Common myeloid progenitor, CD34-positive (primary cell): ENCODE results near the gene CNPY1.
A peak's percentile ranks its signal among the peaks of the same experiment; 100 is the strongest.

Experiments
- CTCF ChIA-PET: fragments of 350-600 bp; sonication (Branson Sonifier 250); formaldehyde crosslinking; loops from one replicate; lab custom pipeline; 2021; ENCODE audit warnings: antibody characterized with exemption; lab: Charles Lee
- POLR2A ChIA-PET: fragments of 350-600 bp; sonication (Branson Sonifier 250); formaldehyde crosslinking; loops from one replicate; lab custom pipeline; 2021; ENCODE audit warnings: antibody characterized with exemption; lab: Charles Lee
- DNase-seq, 3 donors: peaks; one replicate each; pipeline versions ENCODE4 v3.0.0 to v3.0.0-alpha.2; 2013
- H3K27ac ChIP-seq, 2 experiments: 1 replicate in 1 of 2; 2 replicates in 1 of 2; pipeline ENCODE4 v1.7.0; 2013; ENCODE audit warnings: inconsistent platforms in 2 of 2, low read length in 2 of 2, mild to moderate bottlenecking in 2 of 2, low read depth in 1 of 2, moderate library complexity in 1 of 2; ENCODE audit not compliant: severe bottlenecking in 2 of 2, insufficient read depth in 1 of 2, poor library complexity in 1 of 2
- H3K27me3 ChIP-seq, 5 experiments: replicated peaks in 2 of 5; 1 replicate in 3 of 5; 2 replicates in 2 of 5; pipeline versions ENCODE4 v1.6.1 to v1.7.0; 2013; ENCODE audit warnings: low read length in 4 of 5, mild to moderate bottlenecking in 2 of 5, moderate library complexity in 2 of 5, inconsistent platforms in 1 of 5; ENCODE audit not compliant: insufficient read depth in 5 of 5, control insufficient read depth in 4 of 5
- H3K36me3 ChIP-seq, 4 experiments: 1 replicate in 2 of 4; 2 replicates in 2 of 4; pipeline versions ENCODE4 v1.6.1 to v1.7.0; 2013; ENCODE audit warnings: low read length in 3 of 4, control low read depth in 1 of 4, mild to moderate bottlenecking in 1 of 4; ENCODE audit not compliant: control insufficient read depth in 4 of 4, insufficient read depth in 4 of 4
- H3K4me1 ChIP-seq, 4 experiments: 1 replicate in 3 of 4; 2 replicates in 1 of 4; pipeline versions ENCODE4 v1.6.1 to v1.7.1; 2013; ENCODE audit warnings: low read length in 3 of 4, mild to moderate bottlenecking in 3 of 4, control low read depth in 1 of 4, inconsistent platforms in 1 of 4, moderate library complexity in 1 of 4; ENCODE audit not compliant: control insufficient read depth in 4 of 4, insufficient read depth in 4 of 4; ENCODE audit errors: control extremely low read depth in 1 of 4
- H3K4me3 ChIP-seq, 7 experiments: 1 replicate in 4 of 7; 2 replicates in 3 of 7; pipeline versions ENCODE4 v1.5.1 to v1.7.0; 2013; ENCODE audit warnings: mild to moderate bottlenecking in 7 of 7, low read length in 6 of 7, moderate library complexity in 6 of 7, inconsistent platforms in 2 of 7, low read depth in 2 of 7, control low read depth in 1 of 7; ENCODE audit not compliant: insufficient read depth in 4 of 7, control insufficient read depth in 1 of 7; ENCODE audit errors: extremely low read depth in 1 of 7
- H3K9me3 ChIP-seq, 5 experiments: 1 replicate in 4 of 5; 2 replicates in 1 of 5; pipeline versions ENCODE4 v1.6.1 to v1.7.1; 2013; ENCODE audit warnings: low read length in 4 of 5, mild to moderate bottlenecking in 2 of 5, inconsistent platforms in 1 of 5, low read depth in 1 of 5, moderate library complexity in 1 of 5; ENCODE audit not compliant: control insufficient read depth in 4 of 5, insufficient read depth in 2 of 5; ENCODE audit errors: control extremely low read depth in 1 of 5
- WGBS: methylation state at CpG from one replicate; pipeline ENCODE4 v1.1.5; 2013; ENCODE audit not compliant: insufficient coverage; 5-methylcytosine and 5-hydroxymethylcytosine counted together

Gene CNPY1

DNA sequence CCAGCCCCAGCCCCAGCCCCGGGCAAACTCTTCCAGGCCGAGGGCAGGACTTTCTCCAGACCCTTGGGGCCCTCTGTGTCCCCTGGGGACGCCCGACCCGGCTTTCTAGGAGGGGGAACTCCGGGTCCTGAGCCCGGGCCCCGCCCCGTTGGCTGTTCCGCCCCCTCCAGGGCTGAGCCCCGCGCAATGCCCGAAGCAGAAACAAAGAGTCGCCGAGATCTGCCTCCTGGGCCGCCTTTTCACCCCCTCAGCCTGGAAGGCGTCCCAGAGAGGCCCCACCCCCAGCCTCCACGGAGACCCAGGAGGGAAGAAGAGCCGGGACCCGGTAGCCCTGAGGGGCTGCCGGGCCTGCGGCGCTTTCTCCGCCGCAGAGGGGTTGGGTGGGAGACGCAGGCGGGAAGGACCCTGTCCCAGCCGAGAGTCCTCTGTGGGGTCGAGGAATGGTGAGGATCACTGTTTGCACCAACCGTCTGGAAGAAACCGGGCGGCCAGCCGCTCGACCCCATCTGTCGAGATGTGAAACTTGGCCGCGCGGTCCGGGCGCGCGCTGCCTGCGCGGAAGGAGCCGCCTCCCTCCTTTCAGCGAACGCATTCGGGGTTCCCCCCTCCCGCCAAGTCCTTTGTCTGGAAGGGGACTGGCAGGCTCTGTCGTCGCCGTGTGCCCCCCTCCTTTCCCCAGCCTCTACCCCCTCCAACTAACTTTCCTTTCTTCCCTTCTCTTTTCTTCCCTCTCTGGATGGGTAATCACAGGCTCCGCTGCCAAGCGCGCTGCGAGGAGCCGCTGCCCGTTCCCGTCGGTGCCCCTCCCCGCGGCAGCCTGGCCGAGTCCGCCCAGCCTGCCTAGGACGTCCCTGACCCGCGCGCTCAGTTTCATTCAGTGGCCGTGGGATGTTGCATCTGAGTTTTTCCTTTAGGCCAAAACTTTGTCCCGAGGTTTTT is 78.2 kb downstream of the CNPY1 start:
- Histone ChIP-seq H3K36me3 (no peaks in the 10 kb centered on the region), H3K4me1 (peaks cover 0 to 17% (median 10%) of the 10 kb centered on the region in 4 experiments), H3K4me3 (peak overlapping the region in 1 of 7 experiments; percentile 27), H3K9me3 (no peaks in the 10 kb centered on the region), H3K27ac (no peak overlapping the region), H3K27me3 (peaks cover 19 to 100% (median 57%) of the 10 kb centered on the region in 5 experiments)
- WGBS = 2% methylated on average over 52 of the region's 70 CpGs
- ChIA-PET CTCF (interaction anchor here (1.3 kb wide), 1 partner anchor 16 kb away, joined by 5 read pairs; no protein-coding TSS in a partner anchor), POLR2A (no interaction called here)
- DNase-seq = no peak

DNA sequence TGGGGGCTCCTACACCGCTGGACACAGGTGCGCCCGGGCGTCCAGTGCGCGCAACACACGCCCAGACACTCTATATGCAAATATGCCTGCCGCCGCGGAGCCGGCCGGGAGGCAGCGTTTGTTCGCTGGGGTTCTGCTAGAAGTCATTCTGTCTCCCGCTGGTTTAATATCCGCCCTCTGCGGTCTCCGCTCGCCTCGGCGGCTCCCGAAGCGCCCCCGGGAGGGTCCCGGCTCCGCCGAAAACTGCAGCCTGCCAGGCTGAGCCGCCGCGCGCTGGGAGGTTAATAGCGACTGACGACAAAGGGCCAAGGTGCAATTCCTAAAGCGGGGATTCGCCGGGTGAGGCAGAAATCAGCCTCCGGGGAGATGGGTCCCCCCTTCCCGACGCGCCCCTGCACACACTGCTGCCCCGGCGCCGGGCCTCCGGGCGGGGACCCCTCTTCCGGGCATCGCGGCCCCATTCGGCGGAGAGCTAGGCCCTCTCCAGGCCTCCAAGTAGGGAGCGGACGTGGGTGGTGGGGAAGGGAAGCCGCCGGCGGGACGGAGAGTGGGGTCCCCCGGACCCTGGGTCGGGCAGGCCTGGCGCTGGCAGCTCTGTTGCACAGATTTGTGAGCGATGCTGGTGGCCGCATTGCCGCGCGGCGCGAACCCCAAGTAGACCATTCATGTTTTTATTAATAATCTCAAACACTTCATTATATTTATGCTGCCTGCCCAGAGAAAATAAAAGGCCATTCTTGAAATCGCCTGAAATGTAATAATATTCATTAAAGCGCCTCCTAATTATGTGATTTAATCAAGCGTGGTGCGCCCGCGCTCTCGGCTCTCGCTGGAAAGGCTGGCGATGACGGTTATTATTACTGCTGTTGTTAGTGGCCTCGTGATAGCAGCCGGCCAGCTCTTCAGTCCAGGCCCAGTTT is 79.3 kb downstream of the CNPY1 start:
- ChIA-PET CTCF (interaction anchor here (0.9 to 1.5 kb wide), 2 partner anchors 13 to 16 kb away, joined by 3 read pairs; no protein-coding TSS in a partner anchor), POLR2A (no interaction called here)
- no peaks in the 10 kb centered on the region for H3K36me3 ChIP-seq
- peaks cover 15 to 100% (median 62%) of the 10 kb centered on the region in 5 experiments for H3K27me3 ChIP-seq
- no peaks in the 10 kb centered on the region for H3K9me3 ChIP-seq
- DNase-seq = peak; percentile 61 to 82 (median 80)
- WGBS = 2% methylated on average over 52 of the region's 78 CpGs
- H3K4me3 ChIP-seq = no peak overlapping the region
- H3K4me1 ChIP-seq = peaks cover 0 to 17% (median 10%) of the 10 kb centered on the region in 4 experiments
- no peak overlapping the region for H3K27ac ChIP-seq

- no peak overlapping the region for H3K27ac ChIP-seq
- ChIA-PET POLR2A (no interaction called here), CTCF (interaction anchor here (0.7 to 1.5 kb wide), 5 partner anchors 12 to 47 kb away, joined by 3 read pairs; no protein-coding TSS in a partner anchor)
- 4% methylated on average over 35 of the region's 42 CpGs for WGBS
- H3K9me3 ChIP-seq = no peaks in the 10 kb centered on the region
- no peak for DNase-seq
- peaks cover 0 to 17% (median 10%) of the 10 kb centered on the region in 4 experiments for H3K4me1 ChIP-seq
- no peaks in the 10 kb centered on the region for H3K36me3 ChIP-seq
- H3K27me3 ChIP-seq = peaks cover 12 to 100% (median 62%) of the 10 kb centered on the region in 5 experiments
- no peak overlapping the region for H3K4me3 ChIP-seq
These were observed 80.1 kb downstream of the CNPY1 start for GRCh38 chr7:155466142-155466813.

DNA sequence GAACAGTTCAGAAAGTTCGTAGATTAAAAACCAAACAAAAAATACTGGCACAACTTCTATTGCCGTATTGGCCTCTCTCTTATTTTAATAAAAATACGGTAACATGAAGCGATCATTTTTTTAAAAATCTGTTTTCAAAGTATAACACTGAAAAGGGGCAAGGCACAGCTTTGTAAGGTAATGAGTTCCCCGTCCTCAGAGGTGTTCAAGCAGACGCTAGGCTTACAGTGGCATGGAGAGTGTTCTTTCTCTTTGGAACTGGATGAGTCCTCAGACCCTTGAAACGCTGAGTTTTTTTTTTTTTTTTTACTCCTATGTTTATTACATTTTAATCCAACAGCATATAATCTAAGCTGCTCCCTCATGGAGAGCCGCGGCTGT is 80.6 kb downstream of the CNPY1 start:
- POLR2A ChIA-PET = no interaction called here
- DNase-seq = no peak
- Histone ChIP-seq H3K9me3 (no peaks in the 10 kb centered on the region), H3K27me3 (peaks cover 12 to 100% (median 62%) of the 10 kb centered on the region in 5 experiments), H3K4me1 (peaks cover 0 to 17% (median 10%) of the 10 kb centered on the region in 4 experiments), H3K36me3 (no peaks in the 10 kb centered on the region), H3K27ac (no peak overlapping the region), H3K4me3 (no peak overlapping the region)
- CTCF ChIA-PET = interaction anchor here (0.7 to 1.5 kb wide), 5 partner anchors 11 to 47 kb away, joined by 3 read pairs; no protein-coding TSS in a partner anchor
- 16% methylated on average over 7 of the region's 9 CpGs for WGBS

DNA sequence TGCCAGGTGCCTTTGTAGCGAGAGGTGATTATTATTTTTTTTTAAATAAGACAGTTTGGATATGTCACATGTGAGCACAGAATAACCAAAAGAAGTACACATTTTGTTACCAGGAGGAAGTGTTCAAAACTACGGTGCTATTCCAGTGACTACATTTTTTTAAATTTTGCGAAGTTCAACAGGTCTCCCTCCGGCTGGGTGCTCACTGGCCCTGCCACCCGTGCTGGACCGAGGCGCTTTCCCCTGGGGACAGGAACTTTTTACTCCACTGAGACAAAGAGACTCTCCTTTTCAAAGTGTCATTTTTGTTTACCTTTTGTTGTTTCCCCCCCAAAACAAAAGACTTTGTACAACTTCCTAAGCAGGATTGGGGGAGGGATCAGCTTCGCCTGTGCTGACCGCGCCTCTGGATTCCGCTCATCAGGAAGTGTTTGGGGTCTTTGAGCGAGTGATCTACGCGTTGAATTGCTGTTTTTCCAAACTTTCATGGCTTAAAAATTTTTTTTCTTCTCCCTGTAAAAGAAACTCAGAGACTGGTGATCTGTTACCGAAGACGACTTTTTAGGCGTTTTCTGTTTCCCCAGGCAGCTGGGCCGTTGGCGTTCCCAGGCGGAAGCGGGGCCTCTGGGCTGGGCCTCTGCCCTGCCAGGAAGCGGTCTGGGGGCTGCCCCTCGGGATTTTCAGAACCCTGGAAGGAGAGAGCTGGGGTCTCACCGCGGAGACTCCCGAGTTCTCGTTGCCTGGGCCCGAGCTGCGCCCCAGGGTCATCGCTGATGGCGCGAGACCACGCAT is 81.2 kb downstream of the CNPY1 start:
- CTCF ChIA-PET = interaction anchor here (0.9 to 1.5 kb wide), 3 partner anchors 11 to 45 kb away, joined by 3 read pairs; no protein-coding TSS in a partner anchor

DNA sequence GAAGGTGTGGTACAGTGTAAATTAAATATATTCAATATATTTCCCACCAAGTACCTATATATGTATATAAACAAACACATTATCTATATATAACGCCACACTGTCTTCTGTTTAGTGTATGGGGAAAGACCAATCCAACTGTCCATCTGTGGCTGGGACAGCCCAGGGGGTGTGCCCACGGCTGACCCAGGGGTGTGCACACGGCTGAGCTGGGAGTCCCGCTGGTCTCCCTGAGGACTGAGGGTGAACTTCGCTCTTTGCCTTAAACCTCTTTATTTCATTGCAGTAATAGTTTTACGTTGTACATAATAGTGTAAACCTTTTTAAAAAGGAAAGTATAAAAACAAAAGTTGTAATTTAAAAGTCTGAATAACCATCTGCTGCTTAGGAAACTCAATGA is 82.2 kb downstream of the CNPY1 start:
- Histone ChIP-seq H3K36me3 (no peaks in the 10 kb centered on the region), H3K9me3 (no peaks in the 10 kb centered on the region), H3K27me3 (peaks cover 3 to 100% (median 65%) of the 10 kb centered on the region in 5 experiments), H3K4me1 (peaks cover 0 to 17% (median 10%) of the 10 kb centered on the region in 4 experiments), H3K27ac (no peak overlapping the region), H3K4me3 (no peak overlapping the region)
- ChIA-PET POLR2A (no interaction called here), CTCF (no interaction called here)
- no CpG with 5 or more reads among the region's 6 CpGs for WGBS
- DNase-seq = no peak

More for the DNA sequence above, 81.2 kb downstream of the CNPY1 start:
- Histone ChIP-seq H3K4me1 (peaks cover 0 to 17% (median 10%) of the 10 kb centered on the region in 4 experiments), H3K36me3 (no peaks in the 10 kb centered on the region), H3K4me3 (no peak overlapping the region), H3K9me3 (no peaks in the 10 kb centered on the region), H3K27me3 (peaks cover 8 to 100% (median 64%) of the 10 kb centered on the region in 5 experiments), H3K27ac (no peak overlapping the region)
- POLR2A ChIA-PET = no interaction called here
- 8% methylated on average over 28 of the region's 33 CpGs for whole genome bisulfite sequencing
- DNase-seq = no peak
